Mucosa of rectum (tissue), 2 donors: Measurements from ENCODE around the gene RPL12.

Experiments used
- H3K27ac ChIP-seq, 2 donors: one replicate each; pipeline ENCODE4 v1.7.0; 2013; ENCODE audit warnings: inconsistent platforms in 2 of 2, low read depth in 2 of 2, low read length in 2 of 2
- H3K27me3 ChIP-seq, 2 donors: one replicate each; pipeline ENCODE4 v1.7.0; 2013; ENCODE audit warnings: low read length in 2 of 2; ENCODE audit not compliant: control insufficient read depth in 2 of 2, insufficient read depth in 2 of 2
- H3K36me3 ChIP-seq, 2 donors: one replicate each; pipeline ENCODE4 v1.7.0; 2013; ENCODE audit warnings: low read length in 2 of 2; ENCODE audit not compliant: control insufficient read depth in 2 of 2, insufficient read depth in 2 of 2
- H3K4me1 ChIP-seq, 2 donors: one replicate each; pipeline ENCODE4 v1.7.0; 2013; ENCODE audit warnings: low read length in 2 of 2, mild to moderate bottlenecking in 1 of 2; ENCODE audit not compliant: control insufficient read depth in 2 of 2, insufficient read depth in 2 of 2
- H3K4me3 ChIP-seq, 2 donors: one replicate each; pipeline ENCODE4 v1.7.0; 2013; ENCODE audit warnings: low read length in 2 of 2
- H3K9ac ChIP-seq, 2 donors: one replicate each; pipeline ENCODE4 v1.7.0; 2013; ENCODE audit warnings: low read length in 2 of 2, low read depth in 1 of 2, mild to moderate bottlenecking in 1 of 2
- H3K9me3 ChIP-seq, 2 donors: one replicate each; pipeline ENCODE4 v1.7.0; 2013; ENCODE audit warnings: low read length in 2 of 2; ENCODE audit not compliant: control insufficient read depth in 2 of 2
- donor health status: healthy.
- donor health status: Normal muscosa, but diverticular disease.

The RPL12 gene

DNA sequence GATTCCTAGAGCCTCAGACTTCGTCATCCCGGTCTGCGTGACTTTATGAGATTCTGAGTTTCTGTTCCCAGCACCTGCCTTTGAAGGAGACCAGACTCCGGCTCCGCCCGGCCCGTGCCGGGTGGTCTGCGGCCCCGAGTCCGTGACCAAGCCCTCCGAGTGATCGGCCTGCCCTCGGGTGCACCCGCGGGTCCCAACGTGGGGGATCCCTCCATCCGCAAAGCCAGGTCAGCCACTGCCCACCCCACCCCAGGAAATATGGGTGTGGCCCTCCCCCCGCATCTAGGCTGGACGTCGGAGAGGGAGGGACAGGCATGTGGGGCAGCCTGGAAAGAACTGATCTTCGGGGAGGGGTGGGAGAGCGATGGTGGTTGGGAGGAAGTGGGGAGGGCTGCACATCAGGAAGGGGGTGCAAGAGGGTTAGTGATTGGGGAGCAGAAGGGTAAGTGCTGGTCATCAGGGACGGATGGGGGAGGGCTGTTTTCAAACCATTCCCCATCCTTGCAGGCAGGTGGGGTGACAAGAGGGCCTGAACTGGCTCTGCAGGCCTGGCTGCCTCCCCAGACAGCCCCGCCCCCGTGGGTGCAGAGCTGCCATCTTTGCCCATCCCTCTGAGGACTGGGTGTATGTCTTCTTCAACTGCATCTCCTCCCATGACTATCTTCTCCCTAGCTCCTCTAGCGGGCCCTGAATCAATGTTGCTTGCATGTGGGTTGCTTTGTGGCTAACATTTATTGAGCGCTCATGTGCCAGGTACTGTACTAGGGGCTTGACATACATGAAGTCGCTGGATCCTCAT, 851 bp upstream of the RPL12 start:
- H3K4me3 ChIP-seq: peak overlapping the region; percentile 94 to 96
- peak overlapping the region; percentile 92 to 94 for H3K27ac ChIP-seq
- peak overlapping the region; percentile 87 to 96 for H3K9ac ChIP-seq
- no peaks in the 10 kb centered on the region for H3K9me3 ChIP-seq
- no peaks in the 10 kb centered on the region for H3K27me3 ChIP-seq
- H3K4me1 ChIP-seq: peaks cover 22 to 30% of the 10 kb centered on the region in 2 donors
- peaks cover 33 to 37% of the 10 kb centered on the region in 2 donors for H3K36me3 ChIP-seq

DNA sequence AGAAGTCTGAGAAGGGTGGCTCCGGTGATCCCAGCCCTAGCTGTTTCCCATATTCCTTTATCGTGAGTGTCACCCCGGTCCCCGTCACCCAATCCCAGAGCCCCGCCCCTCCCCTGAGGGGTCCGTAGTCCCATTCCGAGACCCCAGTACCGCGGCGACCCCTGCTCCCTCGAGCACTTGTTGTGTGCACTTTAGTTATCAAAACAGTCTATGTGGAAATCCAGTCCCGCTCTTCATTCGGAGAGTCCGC, 327 bp upstream of the RPL12 start:
- H3K4me1 ChIP-seq: peaks cover 22 to 30% of the 10 kb centered on the region in 2 donors
- peak overlapping the region; percentile 92 to 94 for H3K27ac ChIP-seq
- H3K4me3 ChIP-seq: peak overlapping the region; percentile 94 to 96
- no peaks in the 10 kb centered on the region for H3K27me3 ChIP-seq
- H3K9ac ChIP-seq: peak overlapping the region; percentile 87 to 96
- peaks cover 37 to 39% of the 10 kb centered on the region in 2 donors for H3K36me3 ChIP-seq
- no peaks in the 10 kb centered on the region for H3K9me3 ChIP-seq

DNA sequence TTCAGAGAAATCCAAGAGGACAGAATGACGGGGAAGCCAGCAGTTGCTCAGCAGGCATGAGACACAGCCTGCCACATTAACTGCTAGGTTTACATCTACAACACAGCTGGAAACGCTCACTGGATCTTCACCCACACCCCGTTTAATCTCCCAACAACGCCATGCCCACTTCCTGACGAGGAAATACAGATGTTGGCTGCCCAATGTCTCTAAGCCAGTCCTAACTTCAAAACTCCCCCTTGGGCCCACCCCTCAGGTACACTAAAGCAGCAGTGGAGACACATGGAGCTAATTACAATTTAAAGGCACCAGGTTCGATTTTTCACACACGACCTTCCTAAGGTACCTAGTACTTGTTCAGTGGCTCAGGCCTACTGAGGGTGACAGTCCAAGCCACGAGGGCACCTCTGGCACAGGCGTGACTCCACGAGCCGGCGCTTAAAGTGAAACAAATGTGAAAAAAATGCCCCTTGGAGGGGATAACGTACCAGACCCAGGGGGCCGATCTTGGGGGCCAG, 904 bp downstream of the RPL12 start:
- no peaks in the 10 kb centered on the region for H3K9me3 ChIP-seq
- no peaks in the 10 kb centered on the region for H3K27me3 ChIP-seq
- peaks cover 22 to 30% of the 10 kb centered on the region in 2 donors for H3K4me1 ChIP-seq
- peak overlapping the region; percentile 94 to 96 for H3K4me3 ChIP-seq
- peak overlapping the region; percentile 92 to 94 for H3K27ac ChIP-seq
- peak overlapping the region; percentile 87 to 96 for H3K9ac ChIP-seq
- H3K36me3 ChIP-seq: peaks cover 42 to 47% of the 10 kb centered on the region in 2 donors

DNA sequence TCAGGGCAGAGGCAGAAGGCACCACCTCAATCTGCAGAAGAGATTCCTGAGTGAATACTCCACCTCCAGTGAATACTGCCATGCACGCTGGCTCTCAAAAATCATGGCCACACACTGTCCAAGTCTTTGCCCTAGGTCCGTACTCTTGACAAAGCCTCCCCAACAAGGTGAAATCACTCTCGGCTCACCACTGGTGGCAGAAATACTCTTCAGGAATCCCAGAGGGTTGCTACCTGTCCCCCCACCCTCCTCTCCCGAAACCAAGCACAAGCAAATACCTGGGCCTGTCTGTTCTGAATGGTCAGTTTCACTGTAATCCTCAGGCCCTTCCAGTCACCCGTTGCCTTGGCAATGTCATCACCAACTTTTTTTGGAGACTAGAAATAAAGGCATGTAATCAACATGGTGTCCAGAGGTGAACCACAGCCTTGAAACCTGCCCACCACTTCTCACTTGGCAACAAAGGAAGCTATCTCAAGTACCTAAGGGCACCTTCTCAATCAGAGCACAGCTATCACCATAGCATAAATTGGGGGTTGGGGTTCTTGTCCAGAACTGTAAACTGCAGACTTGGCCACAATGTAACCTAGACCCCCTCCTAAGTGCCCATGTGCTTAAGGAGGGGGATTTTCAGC, 1.8 kb downstream of the RPL12 start:
- no peaks in the 10 kb centered on the region for H3K27me3 ChIP-seq
- peak overlapping the region; percentile 0 to 92 for H3K27ac ChIP-seq
- H3K9ac ChIP-seq: peak overlapping the region; percentile 87 to 96
- H3K4me3 ChIP-seq: peak overlapping the region; percentile 94 to 96
- H3K4me1 ChIP-seq: peaks cover 22 to 30% of the 10 kb centered on the region in 2 donors
- H3K9me3 ChIP-seq: no peaks in the 10 kb centered on the region
- H3K36me3 ChIP-seq: peaks cover 51 to 55% of the 10 kb centered on the region in 2 donors

DNA sequence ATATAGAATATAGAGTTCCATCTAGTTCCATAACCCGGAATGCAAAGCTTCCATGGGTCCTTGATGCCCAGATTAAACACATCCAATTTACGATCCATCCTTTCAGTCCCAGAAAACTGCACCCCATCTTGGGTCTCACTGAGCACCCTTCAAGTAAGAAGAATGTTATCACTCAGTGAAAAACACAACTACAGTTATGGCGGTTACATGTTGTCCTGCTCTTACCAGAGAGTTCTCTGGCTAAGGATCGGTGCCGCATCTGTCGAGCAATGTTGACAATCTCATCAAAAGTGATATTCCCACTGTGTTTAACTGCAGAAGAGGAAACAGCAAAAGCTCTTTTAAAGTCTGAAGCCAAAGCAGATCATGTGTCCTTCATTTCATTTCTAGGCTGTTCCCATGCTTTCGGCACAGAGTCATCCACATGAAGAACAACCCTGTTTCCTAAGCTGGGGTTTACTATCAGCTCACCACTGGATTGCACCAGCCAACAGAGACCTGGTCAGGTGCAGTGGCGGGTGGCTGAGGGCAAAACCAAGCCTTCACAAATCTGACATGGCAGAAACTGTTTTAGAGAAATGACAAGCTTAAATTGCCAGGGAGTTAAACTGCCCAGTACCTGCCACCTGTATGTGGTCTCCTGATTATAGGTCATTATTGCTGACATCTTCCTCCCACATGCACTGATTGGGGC, 2.9 kb downstream of the RPL12 start:
- H3K36me3 ChIP-seq: peaks cover 56 to 60% of the 10 kb centered on the region in 2 donors
- H3K9ac ChIP-seq: no peak overlapping the region
- H3K4me3 ChIP-seq: no peak overlapping the region
- peaks cover 22 to 30% of the 10 kb centered on the region in 2 donors for H3K4me1 ChIP-seq
- H3K9me3 ChIP-seq: no peaks in the 10 kb centered on the region
- H3K27ac ChIP-seq: no peak overlapping the region
- no peaks in the 10 kb centered on the region for H3K27me3 ChIP-seq

DNA sequence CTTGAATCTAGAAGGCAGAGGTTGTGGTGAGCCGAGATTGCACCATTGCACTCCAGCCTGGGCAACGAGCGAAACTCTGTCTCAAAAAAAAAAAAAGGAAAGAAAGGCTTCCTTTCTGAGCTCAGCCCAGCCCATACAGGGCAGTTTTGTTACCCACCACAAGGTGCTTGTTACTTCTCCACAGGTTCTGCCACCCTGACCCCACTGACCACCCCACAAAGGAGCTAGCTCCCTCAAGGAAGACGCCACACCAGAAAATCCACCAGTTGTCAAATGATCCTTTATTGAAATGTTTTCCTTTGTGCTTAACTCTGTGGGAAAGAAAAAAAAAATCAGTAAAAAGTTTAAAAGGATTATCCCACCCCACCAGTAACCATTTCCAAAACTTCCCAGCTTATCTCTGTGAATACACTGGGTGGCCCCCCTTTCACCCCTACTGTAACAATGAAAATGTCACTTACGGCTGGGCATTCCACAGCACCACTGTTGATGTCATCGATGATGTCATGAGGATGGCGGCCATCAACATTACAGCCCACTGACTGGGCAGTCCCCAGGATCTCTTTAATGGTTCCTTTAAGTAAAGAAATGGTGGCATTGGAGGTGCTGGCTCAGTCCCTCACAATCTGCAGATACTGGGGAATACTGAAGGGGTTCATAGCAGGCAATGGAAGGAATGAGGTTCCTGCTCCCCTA, 3.6 kb downstream of the RPL12 start:
- H3K4me1 ChIP-seq: peaks cover 19 to 26% of the 10 kb centered on the region in 2 donors
- no peaks in the 10 kb centered on the region for H3K9me3 ChIP-seq
- H3K27ac ChIP-seq: no peak overlapping the region
- no peak overlapping the region for H3K4me3 ChIP-seq
- H3K9ac ChIP-seq: no peak overlapping the region
- H3K27me3 ChIP-seq: no peaks in the 10 kb centered on the region
- peaks cover 56 to 60% of the 10 kb centered on the region in 2 donors for H3K36me3 ChIP-seq

DNA sequence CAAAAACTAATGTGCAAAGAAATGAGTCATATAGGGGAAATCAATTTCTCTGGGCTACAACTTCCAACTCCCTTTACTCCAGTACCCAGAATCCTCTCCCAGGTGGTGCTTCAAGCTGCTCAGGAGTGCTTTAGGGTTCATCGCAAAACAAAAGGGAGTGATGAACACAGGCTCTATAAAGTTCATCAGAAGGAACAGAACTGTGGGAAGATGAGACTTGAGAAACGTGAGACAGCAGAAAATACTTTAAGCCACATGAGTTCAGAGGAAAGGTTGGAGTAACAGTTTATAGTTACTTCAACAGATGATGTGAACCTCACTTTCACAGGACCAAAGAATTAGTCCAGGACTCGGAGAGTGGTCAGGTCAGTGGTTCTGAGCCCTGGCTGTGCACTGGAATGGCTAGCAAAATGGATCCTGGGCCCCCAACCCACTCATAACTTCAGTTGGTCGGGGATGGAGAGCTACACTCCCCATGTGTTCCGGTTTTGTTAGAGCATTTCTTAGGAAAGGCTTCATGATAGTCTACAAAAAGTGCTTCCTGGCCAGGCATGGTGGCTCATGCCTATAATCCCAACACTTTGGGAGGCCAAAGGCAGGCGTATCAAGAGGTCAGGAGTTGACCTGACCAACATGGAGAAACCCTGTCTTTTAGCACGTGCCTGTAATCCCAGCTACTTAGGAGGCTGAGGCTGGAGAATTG, 4.3 kb downstream of the RPL12 start:
- Histone ChIP-seq H3K27ac (no peak overlapping the region), H3K4me1 (peaks cover 13 to 19% of the 10 kb centered on the region in 2 donors), H3K36me3 (peaks cover 56 to 60% of the 10 kb centered on the region in 2 donors), H3K27me3 (no peaks in the 10 kb centered on the region), H3K9ac (no peak overlapping the region), H3K4me3 (no peak overlapping the region), H3K9me3 (no peaks in the 10 kb centered on the region)

DNA sequence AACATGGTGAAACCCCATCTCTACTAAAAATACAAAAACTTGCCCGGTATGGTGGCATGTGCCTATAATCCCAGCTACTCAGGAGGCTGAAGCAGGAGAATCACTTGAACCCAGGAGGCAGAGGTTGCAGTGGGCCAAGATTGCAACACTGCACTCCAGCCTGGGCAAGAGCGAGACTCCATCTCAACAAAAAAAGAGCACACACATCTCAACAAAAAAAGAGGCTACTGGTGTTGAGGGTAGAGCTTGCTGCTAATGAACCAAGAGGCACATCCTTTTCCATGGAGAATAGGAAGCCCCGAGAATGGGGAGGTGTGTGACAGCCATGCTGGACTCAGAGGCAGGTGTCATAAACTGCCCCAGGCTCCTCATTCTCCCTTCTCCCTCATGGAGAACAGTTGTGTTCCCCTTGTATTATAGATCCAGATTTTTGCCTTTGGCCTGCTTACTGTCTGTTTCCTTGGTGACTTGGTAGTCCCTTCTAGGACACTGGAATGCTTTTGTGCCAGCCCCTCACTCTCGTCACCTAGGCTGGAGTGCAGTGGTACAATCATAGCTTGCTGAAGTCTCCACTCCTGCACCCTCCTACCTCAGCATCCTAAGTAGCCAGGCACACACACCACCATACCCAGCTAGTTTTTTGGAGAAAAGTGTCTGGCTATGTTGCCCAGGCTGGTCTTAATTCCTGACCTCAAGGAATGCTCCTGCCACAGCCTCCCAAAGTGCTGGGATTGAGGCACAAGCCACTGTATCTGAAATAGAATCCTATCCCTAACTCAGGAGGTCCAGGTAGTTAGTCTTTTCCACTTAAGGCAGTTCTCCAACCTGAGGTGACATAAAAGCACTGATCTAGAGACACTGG, 5.1 kb downstream of the RPL12 start:
- Histone ChIP-seq H3K9me3 (no peaks in the 10 kb centered on the region), H3K27ac (no peak overlapping the region), H3K27me3 (no peaks in the 10 kb centered on the region), H3K4me3 (no peak overlapping the region), H3K4me1 (peaks cover 13 to 18% of the 10 kb centered on the region in 2 donors), H3K9ac (no peak overlapping the region), H3K36me3 (peaks cover 56 to 63% of the 10 kb centered on the region in 2 donors)
